GM23338 (cell line): Measurements from ENCODE around the gene SRSF9. TPM values are rescaled to one million over a fixed set of nuclear protein-coding genes. Genes with fewer than 3 reads are reported as not detected.
A peak's percentile ranks its signal among the peaks of the same experiment; 100 is the strongest.

Source experiments
- ATAC-seq: fragments of 200-7000 bp; cut with Tn5 transposase; 3 replicates; pipeline ENCODE4 v1.9.1; 2020
- DNase-seq: peaks from one replicate; pipeline ENCODE4 v3.0.0-alpha.2; 2015; ENCODE audit warnings: low spot score
- H2AFZ ChIP-seq: fragments of 200-600 bp; sonication (generic); 2 replicates; pipeline ENCODE4 v1.8.0; 2016; ENCODE audit warnings: antibody characterized with exemption, mild to moderate bottlenecking, moderate library complexity
- H3F3A ChIP-seq: fragments of 200-600 bp; sonication (generic); replicated peaks from 2 replicates; pipeline ENCODE4 v1.8.0; 2017; ENCODE audit warnings: antibody characterized with exemption, mixed run types, low read depth
- H3K27ac ChIP-seq: fragments of 200-600 bp; sonication (generic); 2 replicates; pipeline ENCODE4 v1.6.1; 2016; ENCODE audit warnings: low read depth
- H3K27me3 ChIP-seq: fragments of 200-600 bp; sonication (generic); 2 replicates; pipeline ENCODE4 v1.8.0; 2016; ENCODE audit warnings: mild to moderate bottlenecking, mixed run types, moderate library complexity; ENCODE audit not compliant: insufficient read depth
- H3K36me3 ChIP-seq: fragments of 200-600 bp; sonication (generic); 2 replicates; pipeline ENCODE4 v1.8.0; 2016; ENCODE audit warnings: mild to moderate bottlenecking; ENCODE audit not compliant: insufficient read depth
- H3K4me1 ChIP-seq: fragments of 200-600 bp; sonication (generic); 2 replicates; pipeline ENCODE4 v1.8.0; 2016; ENCODE audit warnings: mild to moderate bottlenecking, moderate library complexity; ENCODE audit not compliant: insufficient read depth
- H3K4me2 ChIP-seq: fragments of 200-600 bp; sonication (generic); 2 replicates; pipeline ENCODE4 v1.7.1; 2017; ENCODE audit warnings: mixed run types
- H3K4me3 ChIP-seq: fragments of 200-600 bp; sonication (generic); 2 replicates; pipeline ENCODE4 v1.6.1; 2016; ENCODE audit warnings: mixed run types
- H3K79me2 ChIP-seq: fragments of 200-600 bp; sonication (generic); replicated peaks from 2 replicates; pipeline ENCODE4 v1.8.0; 2017; ENCODE audit warnings: mild to moderate bottlenecking; ENCODE audit not compliant: insufficient read depth
- H3K9me2 ChIP-seq: fragments of 200-600 bp; sonication (generic); 2 replicates; pipeline ENCODE4 v1.8.0; 2017; ENCODE audit not compliant: insufficient read depth
- H4K20me1 ChIP-seq: fragments of 200-600 bp; sonication (generic); replicated peaks from 2 replicates; pipeline ENCODE4 v1.8.0; 2017; ENCODE audit warnings: mild to moderate bottlenecking; ENCODE audit not compliant: insufficient read depth
- H3K27ac Mint-ChIP-seq: 2 replicates; pipeline ENCODE4 v1.8.0; 2020; ENCODE audit warnings: inconsistent platforms, mild to moderate bottlenecking, moderate library complexity, mixed read lengths
- H3K27me3 Mint-ChIP-seq: 3 replicates; pipeline ENCODE4 v1.8.0; 2022; ENCODE audit warnings: low read depth, mild to moderate bottlenecking, moderate library complexity, mixed read lengths, inconsistent platforms; ENCODE audit not compliant: insufficient read depth, poor library complexity
- H3K36me3 Mint-ChIP-seq: 3 replicates; pipeline ENCODE4 v1.8.0; 2021; ENCODE audit warnings: low read depth, mild to moderate bottlenecking, inconsistent platforms, moderate library complexity, mixed read lengths
- H3K4me1 Mint-ChIP-seq: 3 replicates; pipeline ENCODE4 v1.8.0; 2020; ENCODE audit warnings: mild to moderate bottlenecking, inconsistent platforms, mixed read lengths
- H3K4me3 Mint-ChIP-seq: 3 replicates; pipeline ENCODE4 v1.8.0; 2021; ENCODE audit warnings: moderate library complexity, mild to moderate bottlenecking, inconsistent platforms, mixed read lengths
- H3K9me3 Mint-ChIP-seq: 3 replicates; pipeline ENCODE4 v1.8.0; 2020; ENCODE audit warnings: moderate library complexity, mild to moderate bottlenecking, inconsistent platforms, mixed read lengths
- CREB1 ChIP-seq: fragments of 250-450 bp; sonication (Bioruptor Pico); IDR thresholded peaks from 2 replicates; pipeline ENCODE4 v1.5.0; 2020; ENCODE audit warnings: low read depth, mild to moderate bottlenecking, moderate library complexity
- EZH2 ChIP-seq: fragments of 200-600 bp; sonication (generic); IDR thresholded peaks from one replicate; pipeline ENCODE4 v1.8.0; 2017; ENCODE audit warnings: antibody characterized with exemption, mild to moderate bottlenecking, low read depth; ENCODE audit not compliant: unreplicated experiment
- EZH2phosphoT487 ChIP-seq: fragments of 200-600 bp; sonication (generic); IDR thresholded peaks from one replicate; pipeline ENCODE4 v1.8.1; 2018; ENCODE audit warnings: antibody characterized with exemption; ENCODE audit not compliant: unreplicated experiment
- JUNB ChIP-seq: IDR thresholded peaks from one replicate; pipeline ENCODE4 v1.6.1; 2016; ENCODE audit warnings: antibody characterized with exemption; ENCODE audit not compliant: unreplicated experiment
- NANOG ChIP-seq: IDR thresholded peaks from 2 replicates; pipeline ENCODE4 v1.6.1; 2016; ENCODE audit warnings: antibody characterized with exemption, borderline replicate concordance
- POLR2AphosphoS5 ChIP-seq: IDR thresholded peaks from 2 replicates; pipeline ENCODE4 v1.6.1; 2016; ENCODE audit warnings: antibody characterized with exemption, low read depth
- polyA plus RNA-seq: library from polyadenylated mRNA; unstranded; fragments of >200 nt; fragmentation: Nextera tagmentation; extraction: Ambion mirVana; gene quantifications from 2 replicates; pipeline ENCODE4 v1.2.1, GENCODE V29; 2016
- total RNA-seq: library from RNA; depleted of rRNA; stranded (reverse); fragments of >200 nt; shearing (Covaris generic); gene quantifications from 2 replicates; pipeline ENCODE4 v1.2.3, GENCODE V29; 2014
- TF ChIP-seq, protein P1 (sequence below), 2 experiments: fragments of 200-600 bp in 1 of 2; sonication (generic) in 1 of 2; conservative IDR thresholded peaks; 2 replicates each; pipeline versions ENCODE4 v1.5.1 to v1.6.1; 2016 to 2017; ENCODE audit warnings: antibody characterized with exemption in 2 of 2, low read depth in 2 of 2, mild to moderate bottlenecking in 2 of 2, moderate library complexity in 1 of 2
- TF ChIP-seq, protein P2 (sequence below): IDR thresholded peaks from one replicate; pipeline ENCODE4 v1.6.1; 2018; ENCODE audit warnings: antibody characterized with exemption; ENCODE audit not compliant: unreplicated experiment

SRSF9 gene
- total and polyA plus RNA-seq, 2 experiments from 2014 or later = 250 to 481 TPM

GRCh38 chr12:120500581-120500980 lies 31.0 kb upstream of the SRSF9 start:
- peaks cover 22% of the 10 kb centered on the region for H3K36me3 ChIP-seq
- no peak overlapping the region for H2AFZ ChIP-seq
- TF ChIP-seq, protein P1, sequence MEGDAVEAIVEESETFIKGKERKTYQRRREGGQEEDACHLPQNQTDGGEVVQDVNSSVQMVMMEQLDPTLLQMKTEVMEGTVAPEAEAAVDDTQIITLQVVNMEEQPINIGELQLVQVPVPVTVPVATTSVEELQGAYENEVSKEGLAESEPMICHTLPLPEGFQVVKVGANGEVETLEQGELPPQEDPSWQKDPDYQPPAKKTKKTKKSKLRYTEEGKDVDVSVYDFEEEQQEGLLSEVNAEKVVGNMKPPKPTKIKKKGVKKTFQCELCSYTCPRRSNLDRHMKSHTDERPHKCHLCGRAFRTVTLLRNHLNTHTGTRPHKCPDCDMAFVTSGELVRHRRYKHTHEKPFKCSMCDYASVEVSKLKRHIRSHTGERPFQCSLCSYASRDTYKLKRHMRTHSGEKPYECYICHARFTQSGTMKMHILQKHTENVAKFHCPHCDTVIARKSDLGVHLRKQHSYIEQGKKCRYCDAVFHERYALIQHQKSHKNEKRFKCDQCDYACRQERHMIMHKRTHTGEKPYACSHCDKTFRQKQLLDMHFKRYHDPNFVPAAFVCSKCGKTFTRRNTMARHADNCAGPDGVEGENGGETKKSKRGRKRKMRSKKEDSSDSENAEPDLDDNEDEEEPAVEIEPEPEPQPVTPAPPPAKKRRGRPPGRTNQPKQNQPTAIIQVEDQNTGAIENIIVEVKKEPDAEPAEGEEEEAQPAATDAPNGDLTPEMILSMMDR (conservative IDR thresholded peaks at IDR 0.05; ENCODE audit: low read depth in 2 of 2) = no peak
- TF ChIP-seq CREB1 (CRISPR knock-in tag) (no peak), NANOG (no peak), EZH2phosphoT487 (no peak), POLR2AphosphoS5 (no peak), EZH2 (no peak), JUNB (no peak)
- TF ChIP-seq, protein P2, sequence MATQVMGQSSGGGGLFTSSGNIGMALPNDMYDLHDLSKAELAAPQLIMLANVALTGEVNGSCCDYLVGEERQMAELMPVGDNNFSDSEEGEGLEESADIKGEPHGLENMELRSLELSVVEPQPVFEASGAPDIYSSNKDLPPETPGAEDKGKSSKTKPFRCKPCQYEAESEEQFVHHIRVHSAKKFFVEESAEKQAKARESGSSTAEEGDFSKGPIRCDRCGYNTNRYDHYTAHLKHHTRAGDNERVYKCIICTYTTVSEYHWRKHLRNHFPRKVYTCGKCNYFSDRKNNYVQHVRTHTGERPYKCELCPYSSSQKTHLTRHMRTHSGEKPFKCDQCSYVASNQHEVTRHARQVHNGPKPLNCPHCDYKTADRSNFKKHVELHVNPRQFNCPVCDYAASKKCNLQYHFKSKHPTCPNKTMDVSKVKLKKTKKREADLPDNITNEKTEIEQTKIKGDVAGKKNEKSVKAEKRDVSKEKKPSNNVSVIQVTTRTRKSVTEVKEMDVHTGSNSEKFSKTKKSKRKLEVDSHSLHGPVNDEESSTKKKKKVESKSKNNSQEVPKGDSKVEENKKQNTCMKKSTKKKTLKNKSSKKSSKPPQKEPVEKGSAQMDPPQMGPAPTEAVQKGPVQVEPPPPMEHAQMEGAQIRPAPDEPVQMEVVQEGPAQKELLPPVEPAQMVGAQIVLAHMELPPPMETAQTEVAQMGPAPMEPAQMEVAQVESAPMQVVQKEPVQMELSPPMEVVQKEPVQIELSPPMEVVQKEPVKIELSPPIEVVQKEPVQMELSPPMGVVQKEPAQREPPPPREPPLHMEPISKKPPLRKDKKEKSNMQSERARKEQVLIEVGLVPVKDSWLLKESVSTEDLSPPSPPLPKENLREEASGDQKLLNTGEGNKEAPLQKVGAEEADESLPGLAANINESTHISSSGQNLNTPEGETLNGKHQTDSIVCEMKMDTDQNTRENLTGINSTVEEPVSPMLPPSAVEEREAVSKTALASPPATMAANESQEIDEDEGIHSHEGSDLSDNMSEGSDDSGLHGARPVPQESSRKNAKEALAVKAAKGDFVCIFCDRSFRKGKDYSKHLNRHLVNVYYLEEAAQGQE = no peak
- Mint-ChIP-seq H3K4me3 (no peak overlapping the region), H3K9me3 (peaks cover 2% of the 10 kb centered on the region; the same call in 2 of the 3 replicates), H3K27ac (no peak overlapping the region), H3K36me3 (peaks cover 58% of the 10 kb centered on the region), H3K27me3 (peaks cover 12% of the 10 kb centered on the region), H3K4me1 (peaks cover 32% of the 10 kb centered on the region)
- H3K4me2 ChIP-seq = no peak overlapping the region
- H3K4me3 ChIP-seq = no peak overlapping the region
- DNase-seq (no peak), ATAC-seq (no peak)
- peaks cover 23% of the 10 kb centered on the region for H3K79me2 ChIP-seq
- H3K4me1 ChIP-seq = peaks cover 23% of the 10 kb centered on the region
- H3K9me2 ChIP-seq = no peaks in the 10 kb centered on the region
- no peaks in the 10 kb centered on the region for H3K27me3 ChIP-seq
- peaks cover 19% of the 10 kb centered on the region for H4K20me1 ChIP-seq
- peaks cover 27% of the 10 kb centered on the region for H3F3A ChIP-seq
- H3K27ac ChIP-seq = no peak overlapping the region

DNA sequence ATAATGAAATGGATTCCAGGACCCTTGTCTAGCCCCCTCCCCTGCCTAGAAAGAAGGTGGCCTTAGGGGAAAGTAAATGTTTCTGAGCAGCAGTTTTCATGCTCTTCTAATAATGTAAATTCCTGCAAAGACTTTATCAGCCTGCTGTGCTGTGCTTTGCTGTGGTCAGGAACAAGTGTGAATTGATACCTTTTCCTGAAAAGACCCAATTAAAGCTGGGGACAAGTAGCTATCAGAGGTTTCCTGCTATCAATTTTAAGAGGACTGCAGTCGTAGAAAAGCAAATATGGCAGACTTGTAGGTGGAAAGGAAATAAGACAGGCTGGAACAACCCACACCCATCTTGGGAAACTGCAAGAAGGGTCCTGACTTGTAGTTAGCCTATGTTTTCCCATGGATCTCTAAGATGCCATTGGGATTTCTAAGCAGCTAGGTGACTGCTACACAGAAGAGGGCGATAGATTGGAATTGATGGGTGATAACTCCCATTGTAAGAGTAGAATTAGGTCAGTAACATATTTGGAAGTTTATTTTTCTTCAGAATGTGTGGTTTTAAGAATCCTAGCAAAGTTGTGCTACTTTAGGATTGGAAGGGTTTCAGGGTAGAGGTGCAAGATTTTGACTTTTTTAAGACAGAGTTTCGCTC lies 29.4 kb upstream of the SRSF9 start:
- no peak overlapping the region; the same call in 1 of the 2 replicates for H3K27ac Mint-ChIP-seq

More for the DNA sequence above, 29.4 kb upstream of the SRSF9 start:
- no peaks in the 10 kb centered on the region for H3K9me2 ChIP-seq
- DNase-seq (peak; percentile 33), ATAC-seq (no peak)
- H3K27ac ChIP-seq = peak overlapping the region; percentile 67; the same call in 1 of the 2 replicates
- peaks cover 23% of the 10 kb centered on the region for H3K79me2 ChIP-seq
- H4K20me1 ChIP-seq = peaks cover 19% of the 10 kb centered on the region
- H3K27me3 ChIP-seq = no peaks in the 10 kb centered on the region
- H3K36me3 Mint-ChIP-seq = peaks cover 54% of the 10 kb centered on the region
- H3K36me3 ChIP-seq = peaks cover 21% of the 10 kb centered on the region
- TF ChIP-seq POLR2AphosphoS5 (peak; percentile 45; the same call in 1 of the 2 replicates), JUNB (no peak)
- TF ChIP-seq, protein P2 = no peak
- TF ChIP-seq, protein P1 (conservative IDR thresholded peaks at IDR 0.05; ENCODE audit: low read depth in 2 of 2) = peak in 1 of 2 experiments; percentile 26; a peak in 2 of 4 replicates
- peaks cover 26% of the 10 kb centered on the region for H3F3A ChIP-seq
- H3K4me3 Mint-ChIP-seq = peak overlapping the region; percentile 97; the same call in 2 of the 3 replicates
- peaks cover 16% of the 10 kb centered on the region; the same call in 1 of the 2 replicates for H3K4me1 ChIP-seq
- no peak overlapping the region for H3K4me3 ChIP-seq
- no peak overlapping the region for H3K4me2 ChIP-seq
- H3K9me3 Mint-ChIP-seq = peaks cover 2% of the 10 kb centered on the region; the same call in 2 of the 3 replicates
- no peak overlapping the region for H2AFZ ChIP-seq
- peaks cover 10% of the 10 kb centered on the region for H3K27me3 Mint-ChIP-seq
- H3K4me1 Mint-ChIP-seq = peaks cover 26% of the 10 kb centered on the region
